Activated naive CD8-positive, alpha-beta T cell treated with anti-CD3 and anti-CD28 coated beads, Interleukin-2, amount 50 U/mL, for 24 hours (primary cell): ENCODE data around the gene GPR55.

Experiments
- ATAC-seq: fragments of 150-1000 bp; cut with Tn5 transposase; one replicate; pipeline ENCODE4 v1.10.0; 2021
- DNase-seq: peaks from one replicate; pipeline ENCODE4 v3.0.0; 2021
- H3K27ac Mint-ChIP-seq: one replicate; pipeline ENCODE4 v1.8.0; 2021; ENCODE audit warnings: mild to moderate bottlenecking, mixed read lengths
- H3K27me3 Mint-ChIP-seq: one replicate; pipeline ENCODE4 v1.8.0; 2021; ENCODE audit warnings: mixed read lengths
- H3K36me3 Mint-ChIP-seq: one replicate; pipeline ENCODE4 v1.8.0; 2021; ENCODE audit warnings: low read depth, mixed read lengths
- H3K4me1 Mint-ChIP-seq: one replicate; pipeline ENCODE4 v1.8.0; 2021; ENCODE audit warnings: mixed read lengths
- H3K4me3 Mint-ChIP-seq: one replicate; pipeline ENCODE4 v1.8.0; 2021; ENCODE audit warnings: mild to moderate bottlenecking, moderate library complexity, mixed read lengths
- H3K9me3 Mint-ChIP-seq: one replicate; pipeline ENCODE4 v1.8.0; 2021; ENCODE audit warnings: mixed read lengths

GPR55 gene

DNA sequence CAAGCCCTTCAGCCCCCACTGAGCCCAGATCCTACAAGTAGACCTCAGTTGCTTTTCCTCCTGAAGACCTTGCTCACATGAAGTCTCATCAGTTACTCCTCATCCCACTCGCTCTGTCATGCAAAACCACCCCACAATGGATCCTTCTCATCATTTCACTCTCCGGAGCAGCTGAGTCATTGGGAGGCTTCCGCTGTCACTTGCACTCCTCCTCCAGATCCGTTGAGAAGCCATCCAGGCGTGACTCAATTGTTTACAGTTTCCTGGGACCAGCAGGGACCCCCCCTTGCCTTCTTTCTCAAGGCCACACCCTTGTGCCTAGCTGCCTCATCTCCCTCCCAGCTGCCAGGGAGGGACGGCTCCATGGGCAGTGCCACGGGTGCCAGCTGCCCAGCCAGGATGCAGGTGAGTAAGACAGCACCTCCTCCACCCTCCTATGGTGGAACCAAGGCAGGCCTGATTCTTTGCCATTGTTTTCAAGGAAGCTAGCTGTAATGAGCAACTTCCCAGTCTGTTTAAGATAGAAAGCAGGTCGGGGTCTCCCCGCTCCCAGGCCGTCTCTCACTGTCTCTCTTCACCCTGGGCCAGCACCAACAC lies 16.3 kb downstream of the GPR55 start:
- H3K9me3 Mint-ChIP-seq = no peaks in the 10 kb centered on the region
- peak overlapping the region; percentile 77 for H3K4me3 Mint-ChIP-seq
- peaks cover 3% of the 10 kb centered on the region for H3K36me3 Mint-ChIP-seq
- DNase-seq = peak; percentile 72
- ATAC-seq = peak; percentile 58
- no peaks in the 10 kb centered on the region for H3K27me3 Mint-ChIP-seq
- peak overlapping the region; percentile 74 for H3K27ac Mint-ChIP-seq
- peaks cover 82% of the 10 kb centered on the region for H3K4me1 Mint-ChIP-seq

- Mint-ChIP-seq H3K4me1 (peaks cover 82% of the 10 kb centered on the region), H3K27ac (peak overlapping the region; percentile 74), H3K27me3 (no peaks in the 10 kb centered on the region), H3K9me3 (no peaks in the 10 kb centered on the region), H3K4me3 (peak overlapping the region; percentile 77), H3K36me3 (peaks cover 3% of the 10 kb centered on the region)
- ATAC-seq (no peak), DNase-seq (no peak)
Measured at GRCh38 chr2:230908092-230908594, 16.9 kb downstream of the GPR55 start.

DNA sequence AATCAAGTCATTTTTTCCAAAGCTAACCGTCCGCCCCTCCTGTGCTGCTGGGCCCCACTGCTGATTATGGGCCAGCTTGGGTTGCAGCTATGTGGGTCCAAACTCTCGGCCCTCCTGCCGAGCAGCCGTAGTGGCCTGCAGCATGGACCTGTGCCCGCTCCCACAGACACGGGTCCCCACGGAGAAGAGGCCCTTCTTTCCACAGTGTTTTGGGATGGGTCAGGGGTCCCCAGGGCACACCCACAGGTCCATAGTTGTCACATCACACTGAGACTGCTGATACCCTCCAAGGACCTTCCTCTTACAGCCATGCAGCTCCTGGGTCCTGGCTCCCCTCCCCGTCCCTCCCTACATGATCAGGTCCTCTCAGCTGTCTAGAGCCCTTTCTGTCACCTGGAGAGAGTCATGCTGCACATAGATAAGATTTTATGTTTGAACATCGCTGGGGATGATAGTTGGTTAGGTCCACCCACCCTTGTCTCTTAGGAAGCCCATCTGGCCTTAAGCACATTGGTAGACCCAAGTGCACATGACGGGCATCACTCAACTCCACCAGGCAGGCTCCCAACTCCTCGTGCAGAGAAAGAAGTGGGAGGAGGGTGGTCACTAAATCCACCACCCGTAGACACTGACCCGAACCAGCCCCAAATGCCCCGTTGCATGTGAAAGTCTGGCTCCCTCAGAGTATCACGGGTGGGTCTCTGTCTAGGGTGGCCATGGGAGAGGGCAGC lies 17.5 kb downstream of the GPR55 start:
- Mint-ChIP-seq H3K27ac (peak overlapping the region; percentile 74), H3K4me1 (peaks cover 88% of the 10 kb centered on the region)
- DNase-seq = peak; percentile 3

GRCh38 chr2:230906471-230907230 lies 18.4 kb downstream of the GPR55 start:
- H3K4me3 Mint-ChIP-seq = peak overlapping the region; percentile 77
- peaks cover 3% of the 10 kb centered on the region for H3K36me3 Mint-ChIP-seq
- peak overlapping the region; percentile 85 for H3K27ac Mint-ChIP-seq
- H3K4me1 Mint-ChIP-seq = peaks cover 94% of the 10 kb centered on the region
- peak; percentile 3 for DNase-seq
- no peaks in the 10 kb centered on the region for H3K9me3 Mint-ChIP-seq
- no peaks in the 10 kb centered on the region for H3K27me3 Mint-ChIP-seq
- ATAC-seq = no peak

More for the DNA sequence above, 17.5 kb downstream of the GPR55 start:
- Mint-ChIP-seq H3K36me3 (peaks cover 3% of the 10 kb centered on the region), H3K4me3 (peak overlapping the region; percentile 77), H3K9me3 (no peaks in the 10 kb centered on the region), H3K27me3 (no peaks in the 10 kb centered on the region)
- ATAC-seq = no peak

DNA sequence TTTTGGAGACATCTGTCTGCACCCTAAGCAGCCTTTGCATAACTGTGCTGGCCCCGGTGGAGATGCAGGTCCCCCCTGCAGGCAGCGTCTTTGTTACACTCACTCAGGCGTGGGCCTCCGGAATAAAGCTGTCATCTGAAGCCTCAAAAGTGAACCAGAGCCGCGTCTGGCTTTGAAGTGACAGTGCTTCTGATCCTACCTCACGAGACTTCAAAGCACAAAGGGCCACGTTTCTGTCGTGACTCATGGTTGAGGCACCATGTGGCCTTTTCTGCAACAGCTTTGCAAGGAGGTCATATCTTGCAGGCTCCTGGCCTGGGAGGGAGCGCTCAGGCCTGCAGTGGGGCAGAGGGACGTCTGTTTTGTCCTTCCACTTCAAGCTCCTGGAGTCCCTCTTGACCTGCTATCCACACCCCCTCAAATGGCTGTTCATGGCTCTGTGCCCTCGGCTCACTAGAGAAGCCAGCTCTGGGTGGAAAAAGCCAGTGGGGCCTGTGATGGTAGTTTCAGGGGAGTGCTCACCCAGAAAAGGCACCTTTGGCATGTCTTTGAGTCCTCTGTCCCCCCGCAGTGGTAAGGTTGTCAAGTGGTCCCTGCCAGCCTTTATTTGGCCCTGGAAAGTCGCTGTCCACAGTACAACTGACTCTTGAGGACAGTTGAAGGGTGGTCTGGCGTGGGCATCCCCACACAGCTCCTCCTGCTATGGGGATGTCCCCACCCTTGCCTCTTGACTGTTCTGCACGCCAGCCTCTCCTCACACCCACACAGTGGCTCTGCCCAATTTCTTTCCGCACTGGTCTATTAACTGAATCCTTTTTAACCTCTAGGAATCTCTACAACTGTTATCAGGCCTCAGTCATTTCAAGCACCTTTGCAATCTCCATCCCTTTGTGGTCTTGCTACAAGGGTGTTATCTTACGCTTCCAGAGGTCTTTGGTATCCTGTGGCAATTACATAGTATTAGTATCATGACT lies 19.3 kb downstream of the GPR55 start:
- H3K4me1 Mint-ChIP-seq = peaks cover 90% of the 10 kb centered on the region
- ATAC-seq (peak; percentile 82), DNase-seq (peak; percentile 84)
- peak overlapping the region; percentile 77 for H3K4me3 Mint-ChIP-seq
- peaks cover 3% of the 10 kb centered on the region for H3K36me3 Mint-ChIP-seq
- peak overlapping the region; percentile 85 for H3K27ac Mint-ChIP-seq
- peaks cover 8% of the 10 kb centered on the region for H3K27me3 Mint-ChIP-seq
- no peaks in the 10 kb centered on the region for H3K9me3 Mint-ChIP-seq

DNA sequence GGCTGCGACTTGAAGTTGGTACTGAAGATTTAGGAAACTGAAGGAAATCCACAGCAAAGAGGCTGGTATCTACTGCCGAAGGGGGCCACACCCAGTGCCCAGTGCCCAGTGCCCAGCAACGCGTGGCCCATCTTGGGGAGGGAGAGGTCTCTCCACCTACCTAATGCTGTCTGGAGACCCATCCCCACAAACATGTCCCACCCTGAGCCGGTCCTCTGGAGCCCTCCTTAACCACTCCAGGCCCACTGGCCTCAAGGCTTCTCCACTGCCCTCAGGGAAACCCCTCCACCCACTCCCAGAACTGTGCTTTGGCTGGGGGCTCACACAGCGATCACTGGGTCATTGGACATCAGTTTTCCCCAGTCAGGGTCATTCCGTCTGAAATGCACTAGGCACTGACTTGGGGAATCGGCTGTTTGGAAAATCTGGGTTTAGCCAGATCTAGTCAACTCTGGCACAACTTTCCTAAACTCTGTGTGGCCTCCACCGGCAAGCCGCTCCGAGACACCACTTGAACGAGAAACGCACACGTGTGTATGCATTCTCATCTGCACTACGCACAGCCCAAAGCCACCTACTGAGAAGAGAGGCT lies 20.1 kb downstream of the GPR55 start:
- Mint-ChIP-seq H3K36me3 (no peaks in the 10 kb centered on the region), H3K27me3 (peaks cover 11% of the 10 kb centered on the region), H3K4me1 (peaks cover 88% of the 10 kb centered on the region), H3K9me3 (no peaks in the 10 kb centered on the region), H3K27ac (peak overlapping the region; percentile 85), H3K4me3 (peak overlapping the region; percentile 77)
- ATAC-seq (no peak), DNase-seq (no peak)

DNA sequence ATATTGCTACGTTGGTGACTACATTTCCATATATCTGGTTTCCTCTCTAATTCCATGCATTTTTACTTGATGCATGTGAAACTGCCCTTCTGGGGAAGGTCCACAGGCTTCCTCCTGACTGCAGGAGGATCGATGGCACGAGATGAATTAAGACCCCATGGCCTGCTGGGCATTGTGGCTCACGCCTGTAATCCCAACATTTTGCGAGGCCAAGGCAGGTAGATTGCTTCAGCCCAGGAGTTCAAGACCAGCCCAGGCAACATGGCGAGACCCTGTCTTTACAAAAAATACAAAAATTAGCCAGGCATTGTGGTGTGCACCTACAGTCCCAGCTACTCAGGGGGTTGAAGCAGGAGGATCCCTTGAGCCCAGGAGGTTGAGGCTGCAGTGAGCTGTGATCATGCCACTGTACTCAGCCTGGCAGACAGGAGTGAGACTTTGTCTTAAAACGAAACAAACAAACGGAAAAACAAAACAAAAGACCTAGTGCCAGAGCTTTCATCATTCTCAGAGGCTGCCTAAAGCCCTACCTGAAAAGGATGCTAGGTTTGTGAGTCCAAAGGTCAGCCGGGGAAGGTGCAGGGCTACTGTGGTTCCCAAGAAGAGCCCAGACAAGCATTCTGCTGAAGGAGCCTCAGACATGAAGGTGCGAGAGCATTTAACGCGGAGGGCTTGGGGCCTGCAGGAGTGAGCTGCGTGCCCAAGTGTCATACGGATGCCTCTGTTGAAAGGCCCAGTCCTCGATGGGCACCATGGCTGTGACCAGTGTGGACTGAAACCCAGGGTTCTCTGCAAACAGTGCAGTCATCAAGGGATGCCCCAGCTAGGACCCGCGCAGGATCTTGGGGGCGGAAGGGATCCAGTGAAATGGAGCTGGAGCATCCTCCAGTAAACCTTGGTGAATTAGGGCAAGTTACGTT lies 21.6 kb downstream of the GPR55 start:
- DNase-seq (peak; percentile 1), ATAC-seq (no peak)
- H3K4me3 Mint-ChIP-seq = no peak overlapping the region
- peaks cover 79% of the 10 kb centered on the region for H3K4me1 Mint-ChIP-seq
- no peaks in the 10 kb centered on the region for H3K9me3 Mint-ChIP-seq
- H3K27me3 Mint-ChIP-seq = peaks cover 11% of the 10 kb centered on the region
- H3K36me3 Mint-ChIP-seq = no peaks in the 10 kb centered on the region
- no peak overlapping the region for H3K27ac Mint-ChIP-seq

DNA sequence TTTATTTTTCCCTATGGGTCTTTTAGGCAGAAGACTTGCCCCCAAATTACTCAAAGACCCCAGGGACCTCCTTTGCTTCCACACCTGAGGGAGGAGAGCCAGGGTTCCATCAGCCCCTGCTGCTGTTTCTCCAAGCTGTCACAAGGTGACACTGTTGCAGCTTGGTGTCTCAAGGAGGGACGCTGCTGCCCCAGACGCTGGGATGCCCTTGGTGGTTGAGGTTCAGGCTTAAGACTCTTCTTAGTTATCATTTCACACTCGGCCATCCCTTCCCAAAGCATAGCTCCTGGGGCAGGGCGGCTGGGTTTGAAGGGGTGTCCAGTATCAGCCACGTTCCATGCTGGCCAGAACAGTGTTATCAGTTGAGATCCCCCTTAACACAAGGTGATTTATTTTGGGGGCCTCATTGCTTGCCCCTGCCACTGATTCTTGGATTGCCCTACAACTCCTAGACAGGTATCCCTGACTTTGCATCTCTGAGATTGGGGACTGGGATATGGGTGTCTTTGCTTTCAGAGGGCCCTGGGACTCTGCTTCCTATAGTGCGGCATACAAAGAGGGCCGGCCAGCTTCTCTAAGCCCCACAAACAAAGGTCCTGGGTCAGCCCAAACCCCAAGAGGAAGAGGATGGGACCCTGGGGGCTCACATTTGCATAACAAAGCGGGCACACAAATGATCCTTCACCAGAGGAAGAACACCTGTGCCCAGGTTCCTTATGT lies 22.7 kb downstream of the GPR55 start:
- DNase-seq = peak; percentile 64
- peak overlapping the region; percentile 46 for H3K27ac Mint-ChIP-seq
- peak; percentile 26 for ATAC-seq
- peaks cover 11% of the 10 kb centered on the region for H3K27me3 Mint-ChIP-seq
- H3K36me3 Mint-ChIP-seq = no peaks in the 10 kb centered on the region
- no peaks in the 10 kb centered on the region for H3K9me3 Mint-ChIP-seq
- H3K4me3 Mint-ChIP-seq = no peak overlapping the region
- H3K4me1 Mint-ChIP-seq = peaks cover 72% of the 10 kb centered on the region

DNA sequence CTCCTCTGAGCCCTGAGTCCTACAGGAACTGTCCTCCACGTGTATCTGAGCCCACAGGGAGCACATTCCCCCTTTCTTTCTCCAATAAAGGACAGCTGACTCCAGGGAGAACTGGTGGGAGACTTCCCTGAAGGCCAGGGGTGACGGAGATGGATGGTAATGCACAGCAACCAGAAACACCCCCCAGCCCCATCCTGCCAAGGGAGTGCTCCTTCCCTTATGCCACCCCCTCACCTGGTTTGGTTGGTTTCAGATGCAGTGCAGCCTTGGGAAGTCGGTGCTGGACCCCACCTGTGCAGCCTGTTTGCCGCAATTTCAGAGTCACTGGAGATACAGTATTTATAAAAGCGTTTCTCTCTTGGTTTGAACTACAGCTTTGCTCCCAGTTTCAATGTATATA lies 24.0 kb downstream of the GPR55 start:
- H3K4me1 Mint-ChIP-seq = peaks cover 62% of the 10 kb centered on the region
- peak; percentile 1 for DNase-seq
- peaks cover 11% of the 10 kb centered on the region for H3K27me3 Mint-ChIP-seq
- no peak overlapping the region for H3K27ac Mint-ChIP-seq
- H3K4me3 Mint-ChIP-seq = no peak overlapping the region
- H3K9me3 Mint-ChIP-seq = no peaks in the 10 kb centered on the region
- no peak for ATAC-seq
- H3K36me3 Mint-ChIP-seq = no peaks in the 10 kb centered on the region

DNA sequence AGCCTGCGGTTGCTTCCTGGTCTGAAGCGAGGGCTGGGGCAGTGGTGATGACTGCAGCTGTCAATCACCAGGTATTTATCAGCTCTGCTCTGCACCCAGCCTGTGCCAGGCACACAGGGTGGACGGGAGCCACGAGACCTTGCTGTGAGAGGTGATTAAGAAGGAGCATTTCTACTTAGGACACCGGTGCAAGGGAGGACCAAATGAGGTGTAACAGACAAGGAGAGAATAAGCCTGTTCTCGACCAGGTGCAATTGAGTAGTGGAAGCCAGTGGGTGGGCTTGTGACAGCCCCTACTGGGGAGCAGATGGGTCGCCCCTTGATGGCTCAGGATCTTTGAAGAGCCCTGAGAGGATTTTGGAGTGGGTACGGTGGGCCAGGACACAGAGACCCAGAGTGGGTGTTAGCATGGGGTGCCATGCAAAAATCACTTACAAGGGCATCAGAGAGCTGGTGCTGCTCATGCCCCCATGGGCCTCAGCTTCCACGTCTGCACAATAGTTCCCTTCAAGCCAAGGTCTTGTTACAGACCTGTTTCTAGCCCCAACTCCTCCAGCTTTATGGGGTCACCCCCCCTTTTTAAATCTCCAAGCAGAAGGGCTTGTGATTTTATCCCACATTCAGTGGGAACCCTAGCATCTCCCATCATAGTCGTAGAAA lies 24.6 kb downstream of the GPR55 start:
- Mint-ChIP-seq H3K27ac (peak overlapping the region; percentile 32), H3K9me3 (no peaks in the 10 kb centered on the region), H3K4me3 (no peak overlapping the region), H3K36me3 (no peaks in the 10 kb centered on the region), H3K27me3 (peaks cover 11% of the 10 kb centered on the region), H3K4me1 (peaks cover 62% of the 10 kb centered on the region)
- DNase-seq = peak; percentile 2
- no peak for ATAC-seq

- Mint-ChIP-seq H3K27me3 (peaks cover 11% of the 10 kb centered on the region), H3K4me1 (peaks cover 61% of the 10 kb centered on the region), H3K4me3 (no peak overlapping the region), H3K27ac (peak overlapping the region; percentile 9), H3K9me3 (no peaks in the 10 kb centered on the region), H3K36me3 (no peaks in the 10 kb centered on the region)
- DNase-seq = peak; percentile 48
- peak; percentile 73 for ATAC-seq
Measured at GRCh38 chr2:230899786-230900185, 25.3 kb downstream of the GPR55 start.

DNA sequence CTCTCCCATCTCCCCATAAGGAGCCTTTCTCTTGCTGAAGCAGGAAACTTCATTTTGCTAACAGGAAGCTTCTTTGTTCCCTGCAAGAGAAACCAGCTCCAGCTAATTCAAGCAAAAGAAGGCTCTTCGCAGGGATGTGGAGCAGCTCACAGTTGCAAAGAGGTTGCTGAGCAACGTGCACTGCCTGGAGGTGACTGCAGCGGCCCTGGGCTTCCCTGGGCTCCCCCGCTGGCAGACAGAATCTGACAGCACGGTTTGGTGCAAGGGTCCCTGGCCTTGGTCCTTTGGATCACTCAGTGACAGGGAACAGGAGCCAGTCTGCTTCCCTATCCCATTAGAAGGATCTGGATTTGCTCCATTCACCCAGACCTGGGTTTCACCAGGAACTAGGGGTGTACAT lies 25.8 kb downstream of the GPR55 start:
- no peak overlapping the region for H3K27ac Mint-ChIP-seq
- ATAC-seq (no peak), DNase-seq (peak; percentile 1)
- H3K9me3 Mint-ChIP-seq = no peaks in the 10 kb centered on the region
- H3K4me3 Mint-ChIP-seq = no peak overlapping the region
- no peaks in the 10 kb centered on the region for H3K36me3 Mint-ChIP-seq
- peaks cover 11% of the 10 kb centered on the region for H3K27me3 Mint-ChIP-seq
- peaks cover 61% of the 10 kb centered on the region for H3K4me1 Mint-ChIP-seq
